ENCODE results near the gene ABLIM2.

The ABLIM2 gene

DNA sequence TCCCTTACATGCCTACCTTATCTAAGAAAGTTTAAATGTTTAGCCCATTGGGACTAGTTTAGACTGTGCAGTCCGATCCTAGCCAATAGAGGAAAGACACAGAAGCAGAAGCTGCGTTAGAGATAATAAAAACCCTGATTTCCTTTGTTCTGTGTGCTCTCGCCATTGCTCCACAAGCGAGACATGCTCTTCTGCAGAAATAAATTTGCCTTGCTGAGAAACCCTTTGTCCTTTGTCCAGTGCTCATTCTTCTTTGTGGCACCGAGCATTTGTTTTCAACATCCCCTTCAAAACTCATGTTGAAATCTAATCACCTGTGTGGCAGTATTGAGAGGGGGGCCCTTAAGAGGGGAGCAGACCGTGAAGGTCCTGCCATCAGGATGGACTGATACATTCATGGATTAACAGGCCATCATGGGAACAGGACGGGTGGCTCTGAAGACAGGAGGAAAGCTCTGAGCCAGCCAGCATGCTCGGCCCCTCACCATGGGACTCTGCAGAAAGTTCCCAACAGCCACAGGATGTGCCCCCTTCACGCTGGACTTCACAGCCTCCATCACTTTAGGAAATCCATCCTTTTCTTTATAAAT lies 94.5 kb downstream of the ABLIM2 start:
- DNase-seq = no peak

DNA sequence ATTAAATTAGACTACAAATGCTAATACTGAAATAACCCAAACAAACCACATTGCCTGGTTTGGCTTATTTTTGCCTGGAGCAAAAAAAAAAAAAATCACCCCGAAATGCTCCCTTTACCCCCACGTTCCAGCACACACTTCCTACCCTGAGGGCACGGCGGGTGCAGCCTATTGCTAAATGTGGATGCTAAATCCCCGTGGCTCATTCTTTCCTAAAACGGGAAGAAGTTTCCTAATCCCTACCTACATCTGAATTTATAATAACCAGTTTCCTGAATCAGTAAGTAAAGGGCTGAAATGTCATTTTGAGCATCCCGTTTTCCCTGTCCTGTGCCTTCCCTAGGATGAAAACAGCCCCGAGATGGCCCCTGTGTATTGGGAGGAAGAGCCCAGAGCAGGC lies 97.0 kb downstream of the ABLIM2 start:
- no peak for DNase-seq

DNA sequence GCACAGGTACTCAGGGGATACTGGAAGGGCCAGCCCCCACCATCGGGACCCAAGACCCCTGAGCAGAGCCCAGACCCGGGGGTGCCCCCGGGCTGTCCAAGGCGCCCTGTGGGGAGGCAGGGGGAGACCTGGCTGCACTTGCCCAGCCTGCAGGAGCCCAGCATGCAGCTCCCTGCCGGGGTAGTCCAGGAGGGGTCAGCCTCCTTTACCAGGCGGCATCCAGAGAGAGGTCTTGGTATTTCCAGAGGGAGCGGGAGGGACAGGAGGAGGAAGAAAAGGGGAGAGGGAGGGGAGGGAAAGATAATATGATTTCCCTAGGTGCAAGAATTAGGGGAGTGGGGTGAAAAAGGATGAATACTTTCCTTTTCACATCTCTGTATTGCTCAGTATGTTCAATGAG lies 97.5 kb downstream of the ABLIM2 start:
- DNase-seq = no peak

DNA sequence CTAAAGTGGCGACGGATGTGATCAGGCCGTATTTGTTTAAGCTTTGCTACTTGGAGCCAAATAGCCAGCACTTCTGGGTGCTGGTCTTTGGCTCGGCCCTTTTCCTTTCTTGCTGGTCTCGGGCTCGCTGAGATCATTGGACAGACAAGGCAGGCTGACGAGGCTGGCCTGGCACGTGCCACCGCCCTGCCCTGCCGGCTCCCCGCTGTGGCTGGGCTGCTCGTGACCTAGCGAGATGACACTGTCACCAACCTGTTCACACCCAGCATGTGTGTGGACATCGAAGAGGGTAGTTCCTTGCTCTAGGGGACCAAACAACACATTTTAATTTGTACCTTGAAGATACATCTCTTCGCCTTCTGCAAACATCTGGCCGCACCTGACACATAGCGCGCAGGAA lies 98.0 kb downstream of the ABLIM2 start:
- no peak for DNase-seq

DNA sequence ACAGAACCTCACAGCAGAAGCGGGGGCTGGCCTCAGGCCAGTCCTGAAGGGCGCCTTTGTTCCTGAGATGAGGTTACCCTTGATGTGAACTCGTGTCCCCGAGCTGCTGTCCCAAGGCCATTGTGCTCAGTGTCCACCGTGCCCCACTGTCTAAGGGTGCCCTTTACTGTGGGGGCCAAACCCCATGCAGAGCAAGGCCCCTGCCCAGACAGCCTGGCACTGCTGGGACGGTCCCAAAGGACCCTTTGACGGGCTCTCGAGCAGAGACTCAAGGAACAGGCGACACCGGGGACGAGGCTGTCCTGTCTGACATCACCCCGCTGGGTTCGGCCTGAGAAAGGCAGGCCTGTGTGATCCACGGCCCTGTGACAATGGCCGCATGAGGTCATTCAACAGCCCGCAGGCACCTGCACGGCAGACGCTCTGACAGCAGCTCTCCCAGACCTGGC lies 100.6 kb downstream of the ABLIM2 start:
- DNase-seq = no peak

DNA sequence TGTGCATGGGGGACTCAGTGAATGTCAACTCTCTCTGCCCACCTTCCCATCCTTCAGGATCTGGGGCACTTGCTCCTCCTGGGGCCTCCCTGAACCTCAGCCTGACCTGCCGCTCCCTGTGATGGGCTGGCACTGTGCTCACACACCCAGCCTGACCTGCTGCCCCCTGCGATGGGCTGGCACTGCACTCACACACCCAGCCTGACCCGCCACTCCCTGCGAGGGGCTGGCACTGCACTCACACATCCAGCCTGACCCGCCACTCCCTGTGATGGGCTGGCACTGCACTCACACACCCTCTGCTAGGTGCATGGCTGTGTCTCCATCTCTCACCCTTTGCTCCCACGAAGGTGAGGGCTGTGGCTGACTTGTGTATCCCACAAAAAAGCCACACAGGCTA lies 103.4 kb downstream of the ABLIM2 start:
- DNase-seq = no peak

DNA sequence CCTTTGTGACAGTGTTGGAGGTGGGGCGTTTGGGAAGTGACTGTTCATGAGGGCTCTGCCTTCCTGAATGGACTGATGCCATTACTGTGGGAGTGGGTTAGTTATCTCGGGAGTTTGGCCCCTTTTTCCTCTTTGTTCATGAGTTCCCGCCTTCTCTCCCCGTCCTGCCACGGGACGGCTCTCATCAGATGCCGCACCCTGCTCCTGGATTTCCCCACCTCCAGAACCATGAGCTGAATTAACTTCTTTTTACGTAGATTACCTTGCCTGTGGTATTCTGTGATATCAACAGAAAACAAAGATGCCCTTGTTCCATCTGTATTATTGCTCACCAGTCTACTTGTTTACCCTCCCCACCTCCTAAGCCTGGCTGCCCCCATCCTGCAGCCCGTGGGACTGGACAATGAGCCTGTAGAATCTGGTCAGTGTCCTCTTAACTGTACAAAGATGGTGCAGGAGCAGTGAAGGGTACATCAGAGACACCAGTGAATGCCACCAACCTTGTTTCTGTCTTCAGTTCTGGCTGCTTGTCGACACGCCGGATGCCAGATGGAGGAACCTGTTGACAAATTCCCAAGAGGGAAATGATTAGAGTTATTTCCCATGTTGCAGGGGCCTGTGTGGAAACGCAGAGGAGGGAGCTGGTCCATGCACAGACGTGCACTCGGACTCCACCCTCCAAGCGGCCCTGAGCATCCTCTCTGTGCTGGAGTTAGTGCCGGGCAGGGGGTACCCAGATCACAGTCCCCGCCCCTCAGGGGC lies 104.7 kb downstream of the ABLIM2 start:
- peak; percentile 30 for DNase-seq

DNA sequence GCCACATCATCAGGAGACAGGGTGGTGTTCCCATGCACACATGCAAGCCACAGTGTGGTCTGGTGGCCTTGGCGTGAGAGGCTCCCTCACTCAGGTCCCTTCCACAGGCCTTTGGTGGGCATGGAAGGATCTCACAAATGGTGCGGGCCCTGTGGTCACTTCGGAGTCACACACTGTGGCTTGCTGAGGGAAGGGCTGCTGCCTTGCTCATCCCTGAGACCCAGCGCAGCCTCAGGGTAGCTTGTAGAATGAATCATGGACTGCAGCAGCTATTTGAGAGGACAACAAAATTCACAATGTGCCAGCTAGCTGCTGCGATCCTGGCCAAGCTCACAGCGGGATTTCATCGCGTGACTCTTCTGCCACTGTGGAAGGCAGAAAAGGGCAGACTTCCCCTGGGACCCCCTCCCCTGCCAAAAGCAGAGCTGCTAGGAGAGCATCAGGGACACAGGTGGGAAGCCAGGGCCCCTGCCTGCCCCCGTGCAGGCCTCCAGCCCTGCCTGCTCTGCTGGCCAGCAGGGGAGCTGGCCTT lies 106.4 kb downstream of the ABLIM2 start:
- no peak for DNase-seq

DNA sequence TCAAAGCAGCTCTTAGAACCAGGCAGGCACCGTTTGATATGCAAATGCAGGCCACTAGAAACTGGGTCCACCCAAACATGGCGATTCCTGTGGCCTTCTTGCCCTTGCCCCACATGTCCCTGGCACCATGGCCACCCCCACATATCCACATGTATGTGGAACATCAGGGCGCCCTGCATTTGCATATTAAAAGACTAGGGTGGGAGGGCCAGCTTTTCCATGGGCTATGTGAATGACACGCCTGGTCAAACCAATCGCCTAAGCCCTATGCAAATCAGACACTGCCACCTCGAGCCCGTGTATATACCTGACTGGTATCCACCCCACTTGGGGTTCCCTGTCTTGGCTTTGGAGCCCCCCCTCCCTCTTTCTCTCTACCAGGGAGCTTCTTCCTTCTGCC lies 107.0 kb downstream of the ABLIM2 start:
- no peak for DNase-seq

DNA sequence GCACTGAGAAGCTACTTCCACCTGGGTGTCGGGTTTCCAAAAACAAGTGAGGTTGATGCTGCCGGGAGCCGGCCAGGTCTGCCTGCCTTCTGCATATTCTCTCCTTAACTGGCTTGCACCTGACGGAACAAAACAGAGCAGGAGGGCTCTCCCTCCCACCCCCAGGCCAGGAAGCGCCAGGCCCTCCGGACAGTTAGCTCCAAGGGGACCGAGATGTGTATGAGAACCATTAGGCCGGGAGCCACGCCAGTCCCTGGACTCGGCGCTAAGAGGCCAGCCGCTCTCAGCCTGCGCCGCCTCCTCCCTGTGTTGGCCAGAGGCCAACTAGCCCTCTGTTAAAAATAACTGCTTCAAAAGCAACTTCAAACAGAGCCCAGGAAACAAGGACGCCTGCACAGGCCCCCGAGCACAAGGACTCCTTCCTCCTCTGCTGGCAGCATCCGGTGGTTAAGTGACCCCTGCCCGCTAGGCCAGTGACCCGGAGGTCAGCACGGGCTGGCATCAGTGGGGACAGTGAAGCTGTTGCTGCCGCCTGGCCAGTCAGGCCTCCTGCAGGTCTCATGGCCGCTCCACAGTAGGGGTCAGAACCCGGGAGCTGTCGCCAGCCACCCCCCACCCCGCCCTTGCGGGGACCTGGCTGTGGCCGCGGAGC lies 107.9 kb downstream of the ABLIM2 start:
- DNase-seq = no peak

DNA sequence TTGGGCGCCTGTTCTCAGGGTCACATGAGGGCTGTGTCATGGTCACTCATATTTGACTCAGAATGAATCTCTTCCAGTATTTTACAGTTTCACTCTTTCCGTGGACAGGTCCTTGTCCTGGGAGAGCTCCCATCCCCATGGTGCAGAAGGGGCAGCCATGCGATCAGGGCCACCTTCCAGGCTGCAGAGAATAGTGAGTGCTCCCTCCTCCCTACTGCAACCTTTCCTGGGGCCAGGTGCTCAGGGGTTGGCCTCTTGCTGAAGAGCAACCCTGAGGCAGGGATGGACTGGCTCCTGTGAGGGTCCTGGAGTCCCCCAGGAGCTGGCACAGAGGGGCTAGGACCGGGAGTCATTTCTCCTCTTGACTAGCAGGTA lies 108.4 kb downstream of the ABLIM2 start:
- DNase-seq = no peak

DNA sequence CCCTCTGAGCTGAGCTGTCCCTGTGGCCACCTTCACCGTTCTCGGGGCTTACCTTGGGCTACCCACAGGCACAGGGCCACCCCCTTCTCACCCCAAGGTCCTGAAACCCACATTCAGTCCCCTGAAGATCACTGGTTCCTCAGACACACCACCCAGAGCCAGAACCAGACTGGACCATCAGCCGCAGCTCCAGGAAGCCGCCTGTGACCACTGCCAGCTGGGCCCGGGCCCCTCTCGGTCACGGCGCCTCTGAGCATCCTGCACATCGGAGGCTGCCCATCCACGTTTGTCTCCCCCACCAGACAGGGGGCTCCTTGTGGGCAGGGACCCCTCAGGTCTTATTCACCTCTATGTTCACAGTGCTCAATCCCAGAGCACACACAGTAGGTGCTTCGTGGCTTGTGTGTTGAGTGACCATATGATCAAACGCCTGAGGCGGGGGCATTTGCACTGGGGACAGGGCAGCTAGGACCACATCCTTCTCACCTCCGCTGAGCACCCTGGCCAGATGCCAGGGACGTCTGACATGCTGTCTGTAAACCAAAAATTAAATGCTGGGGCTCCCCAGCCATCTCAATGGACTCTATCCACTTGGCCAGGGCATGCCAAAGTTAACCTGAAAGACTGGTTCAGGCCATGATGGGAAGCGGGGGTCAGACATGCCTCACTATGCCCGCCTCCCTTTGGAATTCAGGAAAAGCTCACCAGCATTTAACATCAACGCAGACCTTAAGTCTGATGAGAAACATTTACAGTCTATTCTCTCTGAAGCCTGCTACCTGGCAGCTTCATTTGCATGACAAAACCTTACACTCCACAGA lies 109.5 kb downstream of the ABLIM2 start:
- no peak for DNase-seq

DNA sequence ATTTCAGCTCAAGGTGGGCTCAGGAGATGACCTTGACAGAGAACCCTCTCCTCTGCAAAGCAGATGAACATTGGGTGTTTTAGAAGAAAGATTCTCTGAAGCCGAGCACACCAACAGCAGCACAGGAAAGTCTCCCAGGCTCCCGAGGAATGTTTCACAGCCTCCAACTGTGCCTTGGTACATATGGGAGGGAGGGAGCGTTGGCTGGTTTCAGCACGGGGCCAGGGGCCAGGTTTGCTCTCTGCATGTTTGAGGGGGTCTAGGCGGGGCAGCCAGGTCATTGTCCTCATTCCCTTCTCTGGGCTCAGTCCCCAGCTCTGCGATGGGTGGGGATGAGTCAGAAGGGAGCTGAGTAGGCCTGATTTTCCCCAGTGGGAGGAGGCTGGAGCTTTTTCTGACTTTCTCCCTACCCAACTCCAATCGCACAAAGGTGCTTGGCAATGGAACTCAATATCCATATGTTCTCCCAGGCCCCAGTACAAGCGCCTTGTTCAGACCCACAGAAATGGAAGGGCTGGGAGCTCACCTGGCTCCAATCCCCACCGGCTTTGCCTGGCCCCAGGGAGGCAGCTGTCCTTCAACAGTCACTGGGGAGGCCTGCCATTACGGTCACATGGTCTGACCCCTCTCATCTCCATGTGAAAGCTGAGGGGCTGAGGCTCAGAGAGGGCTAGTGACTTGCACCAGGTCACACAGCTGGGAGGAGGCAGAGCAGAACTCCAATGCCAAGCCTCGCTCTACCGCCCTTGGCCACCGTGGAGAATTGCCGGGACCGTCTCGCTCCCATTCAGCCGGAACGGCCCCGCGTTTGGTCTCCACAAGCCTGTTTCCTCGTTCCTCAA lies 110.6 kb downstream of the ABLIM2 start:
- DNase-seq = no peak

DNA sequence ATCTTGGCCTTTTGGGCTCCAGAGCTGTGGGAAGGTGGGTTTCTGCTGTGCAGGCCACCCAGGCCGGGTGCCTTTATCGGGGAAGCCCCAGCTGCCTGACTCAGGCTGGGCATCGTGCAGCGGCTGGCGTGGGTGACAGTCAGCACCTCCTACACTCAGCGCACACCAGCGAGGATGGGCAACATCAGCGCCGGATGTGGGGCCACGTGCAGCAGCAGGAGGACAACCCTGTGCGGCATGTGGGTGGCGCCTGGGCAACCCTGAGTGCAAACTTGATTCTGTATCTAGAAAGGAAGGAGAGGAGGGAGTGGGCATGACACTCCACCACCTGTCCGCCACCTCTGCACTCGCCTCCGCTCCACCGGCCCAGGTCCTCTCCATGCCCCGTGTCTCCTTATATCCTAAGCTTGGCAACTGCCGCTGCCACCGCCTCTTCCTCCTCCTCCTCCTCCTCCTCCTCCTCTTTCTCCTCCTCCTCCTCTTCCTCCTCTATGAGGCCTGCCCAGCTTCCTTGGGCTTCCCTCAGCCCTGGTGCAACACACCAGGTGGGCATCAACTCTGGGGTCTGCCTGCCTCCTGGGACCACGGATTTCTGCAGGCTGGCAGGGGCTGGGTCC lies 111.6 kb downstream of the ABLIM2 start:
- DNase-seq = no peak

DNA sequence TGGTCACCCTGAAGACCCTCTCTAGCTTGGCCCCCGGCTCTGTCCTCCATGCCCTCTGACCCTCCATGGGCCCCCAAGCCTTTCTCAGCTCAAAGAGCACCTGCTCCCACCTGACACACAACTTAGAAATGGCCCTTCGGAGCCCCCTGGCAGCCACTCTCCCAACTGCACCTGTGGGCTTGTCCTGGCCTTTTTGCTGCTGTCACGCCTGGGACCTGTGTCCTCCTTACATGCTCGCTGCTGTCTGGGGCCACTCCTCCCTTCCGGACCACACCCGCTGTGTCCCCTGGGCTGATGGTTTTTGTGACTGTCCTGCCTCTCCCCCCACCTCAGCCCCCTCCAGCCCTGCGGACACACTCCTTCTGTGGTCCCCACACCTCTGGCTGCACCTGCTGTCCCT lies 112.7 kb downstream of the ABLIM2 start:
- DNase-seq = no peak

DNA sequence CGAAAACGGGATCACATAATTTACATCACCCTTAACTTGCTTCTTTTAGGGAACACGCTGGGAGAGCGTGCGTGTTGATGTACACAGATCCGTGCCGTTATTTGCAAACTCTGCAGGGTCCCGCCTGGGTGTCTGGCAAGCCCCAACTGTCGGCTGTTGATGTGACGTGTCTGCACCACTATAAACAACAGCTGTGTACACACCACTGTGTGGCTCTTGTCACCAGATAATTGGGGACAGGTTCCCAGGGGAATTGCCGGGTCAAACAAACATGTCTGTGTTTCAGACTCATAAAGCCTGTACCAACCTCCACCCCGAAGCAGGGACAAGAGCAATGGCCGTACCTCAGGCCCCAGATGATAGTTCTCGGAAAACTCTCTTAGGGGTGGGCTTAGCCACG lies 113.9 kb downstream of the ABLIM2 start:
- DNase-seq = no peak

DNA sequence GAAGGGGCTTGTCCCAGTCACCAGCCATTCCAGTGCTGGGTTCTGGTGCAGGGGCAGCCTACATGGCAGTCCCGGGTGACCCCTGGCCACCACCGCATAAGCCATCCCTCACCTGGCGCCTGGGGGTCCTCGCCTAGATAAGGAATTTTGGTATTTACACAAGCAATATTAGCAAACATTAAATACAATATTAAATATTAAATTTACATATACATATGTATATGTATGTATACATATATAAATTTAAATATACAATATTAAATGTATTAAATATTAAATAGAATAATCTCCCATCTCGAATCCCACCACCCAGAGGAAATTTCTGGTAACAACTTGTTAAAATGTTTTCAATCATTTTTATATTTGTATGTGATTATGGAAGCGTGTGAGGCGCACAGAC lies 114.4 kb downstream of the ABLIM2 start:
- no peak for DNase-seq

DNA sequence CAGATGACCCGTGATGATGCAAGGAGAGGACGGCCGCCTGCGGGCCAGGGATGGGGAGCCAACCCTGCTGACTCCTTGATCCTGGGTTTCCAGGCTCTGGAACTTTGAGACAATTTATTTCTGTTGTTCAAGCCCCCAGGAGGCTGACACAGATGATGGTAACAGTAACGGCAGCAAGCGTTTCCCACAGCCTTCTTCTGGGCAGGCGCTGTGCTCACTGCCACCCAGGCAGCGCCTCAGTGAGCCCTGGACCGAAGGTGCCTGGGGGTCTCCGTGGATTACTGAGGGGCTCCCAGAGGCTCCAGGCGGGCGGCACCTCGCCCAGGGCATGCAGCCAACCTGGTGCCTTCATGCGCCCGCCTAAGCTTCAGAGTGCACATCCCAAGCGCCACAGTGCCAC lies 115.0 kb downstream of the ABLIM2 start:
- no peak for DNase-seq

DNA sequence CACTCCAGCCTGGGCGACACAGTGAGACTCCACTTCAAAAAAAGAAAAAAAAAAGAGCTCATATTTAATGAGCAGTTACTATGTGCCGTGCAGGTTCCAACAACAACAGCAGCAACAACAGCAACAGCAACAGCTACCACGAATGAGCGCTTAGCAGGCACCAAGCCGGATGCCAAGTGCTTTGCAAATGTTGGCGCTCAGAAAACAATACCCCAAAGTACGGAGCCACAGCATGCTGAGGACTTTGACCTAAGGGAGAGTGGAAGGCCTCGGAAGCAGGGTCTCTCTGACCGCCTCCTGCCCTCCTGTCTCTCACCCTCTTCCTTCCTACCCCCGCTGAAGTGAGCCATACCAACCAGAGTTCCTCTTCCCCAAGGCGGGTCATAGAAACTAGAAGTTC lies 116.7 kb downstream of the ABLIM2 start:
- DNase-seq = no peak

DNA sequence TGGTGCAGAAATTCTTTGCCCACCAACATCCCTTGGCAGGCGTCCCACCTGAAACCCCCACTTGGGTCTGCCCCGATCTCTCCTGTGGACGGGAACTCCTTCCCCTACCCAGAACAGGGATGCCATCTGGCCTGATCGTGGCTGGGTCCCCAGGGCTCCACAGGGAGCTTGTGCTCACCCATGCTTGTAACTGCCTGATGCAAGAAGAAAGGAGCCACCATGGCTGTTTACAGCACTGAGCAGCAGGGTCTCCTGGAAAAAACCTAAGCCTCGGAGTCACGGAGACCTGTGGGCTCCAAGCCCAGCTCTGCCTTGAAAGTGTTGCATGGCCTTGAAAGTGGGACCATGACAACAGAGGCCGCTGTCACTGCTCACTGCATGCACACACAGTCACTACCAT lies 117.4 kb downstream of the ABLIM2 start:
- DNase-seq = no peak

DNA sequence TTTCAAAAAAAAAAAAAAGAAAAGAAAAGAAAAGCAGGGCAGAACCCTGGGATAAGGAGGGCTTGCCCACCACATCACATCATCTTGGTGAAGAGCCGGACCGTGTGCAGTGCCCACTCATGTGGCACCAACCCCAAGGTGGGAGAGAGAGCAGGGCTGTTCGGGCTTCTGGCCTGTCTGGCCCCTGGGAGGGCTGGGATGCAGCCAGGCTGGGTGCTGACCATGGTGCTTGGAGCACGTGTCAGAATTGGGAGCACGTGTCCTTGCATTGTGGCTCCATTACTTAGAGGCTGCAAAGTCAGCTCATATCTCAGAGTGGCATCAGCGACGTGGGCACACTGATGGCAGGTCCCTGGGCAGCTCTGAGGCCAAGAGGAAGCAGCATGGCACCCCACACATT lies 118.0 kb downstream of the ABLIM2 start:
- DNase-seq = no peak

DNA sequence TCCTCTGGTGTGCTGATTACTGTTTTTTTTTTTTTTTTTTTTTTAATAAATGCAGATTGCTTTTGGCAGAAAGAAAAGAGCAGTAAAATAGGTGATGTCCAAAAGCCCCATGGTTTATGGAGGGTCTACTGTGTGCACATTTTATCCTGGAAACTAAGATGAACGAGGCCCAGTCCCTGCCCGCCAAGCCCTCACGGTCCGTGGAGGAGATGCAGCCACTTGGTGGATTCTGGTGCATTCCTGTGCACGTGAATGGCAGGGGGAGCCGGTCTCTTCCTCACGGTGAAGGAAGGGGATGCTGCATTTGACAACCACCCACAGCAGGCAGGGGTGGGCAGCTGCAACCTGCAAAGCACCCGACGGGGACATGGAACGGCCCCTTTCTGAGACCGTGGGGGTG lies 118.8 kb downstream of the ABLIM2 start:
- DNase-seq = no peak

Data from DMS 273 treated with DMSO at 0.1 percent for 48 hours (cell line).